Measurements from ENCODE around the gene SCNM1.

- no peak for TF ChIP-seq POLR2AphosphoS5 (IDR thresholded peaks at IDR 0.05)
- TF ChIP-seq, protein P1, sequence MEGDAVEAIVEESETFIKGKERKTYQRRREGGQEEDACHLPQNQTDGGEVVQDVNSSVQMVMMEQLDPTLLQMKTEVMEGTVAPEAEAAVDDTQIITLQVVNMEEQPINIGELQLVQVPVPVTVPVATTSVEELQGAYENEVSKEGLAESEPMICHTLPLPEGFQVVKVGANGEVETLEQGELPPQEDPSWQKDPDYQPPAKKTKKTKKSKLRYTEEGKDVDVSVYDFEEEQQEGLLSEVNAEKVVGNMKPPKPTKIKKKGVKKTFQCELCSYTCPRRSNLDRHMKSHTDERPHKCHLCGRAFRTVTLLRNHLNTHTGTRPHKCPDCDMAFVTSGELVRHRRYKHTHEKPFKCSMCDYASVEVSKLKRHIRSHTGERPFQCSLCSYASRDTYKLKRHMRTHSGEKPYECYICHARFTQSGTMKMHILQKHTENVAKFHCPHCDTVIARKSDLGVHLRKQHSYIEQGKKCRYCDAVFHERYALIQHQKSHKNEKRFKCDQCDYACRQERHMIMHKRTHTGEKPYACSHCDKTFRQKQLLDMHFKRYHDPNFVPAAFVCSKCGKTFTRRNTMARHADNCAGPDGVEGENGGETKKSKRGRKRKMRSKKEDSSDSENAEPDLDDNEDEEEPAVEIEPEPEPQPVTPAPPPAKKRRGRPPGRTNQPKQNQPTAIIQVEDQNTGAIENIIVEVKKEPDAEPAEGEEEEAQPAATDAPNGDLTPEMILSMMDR (IDR thresholded peaks at IDR 0.05), result no peak
These were observed 21.3 kb downstream of the SCNM1 start for GRCh38 chr1:151187205-151187604.
